GM18505 (cell line): ENCODE measurements around the gene PCNT.

Experiments
- ATAC-seq: cut with Tn5 transposase; IDR thresholded peaks from one replicate; pipeline ENCODE4 v1.9.1; 2021; ENCODE audit not compliant: unreplicated experiment
- POLR2A ChIP-seq: IDR thresholded peaks from 4 replicates; pipeline ENCODE4 v1.6.1; 2011; ENCODE audit warnings: borderline replicate concordance; ENCODE audit not compliant: insufficient read depth, insufficient read length; ENCODE audit errors: extremely low read depth

PCNT gene

DNA sequence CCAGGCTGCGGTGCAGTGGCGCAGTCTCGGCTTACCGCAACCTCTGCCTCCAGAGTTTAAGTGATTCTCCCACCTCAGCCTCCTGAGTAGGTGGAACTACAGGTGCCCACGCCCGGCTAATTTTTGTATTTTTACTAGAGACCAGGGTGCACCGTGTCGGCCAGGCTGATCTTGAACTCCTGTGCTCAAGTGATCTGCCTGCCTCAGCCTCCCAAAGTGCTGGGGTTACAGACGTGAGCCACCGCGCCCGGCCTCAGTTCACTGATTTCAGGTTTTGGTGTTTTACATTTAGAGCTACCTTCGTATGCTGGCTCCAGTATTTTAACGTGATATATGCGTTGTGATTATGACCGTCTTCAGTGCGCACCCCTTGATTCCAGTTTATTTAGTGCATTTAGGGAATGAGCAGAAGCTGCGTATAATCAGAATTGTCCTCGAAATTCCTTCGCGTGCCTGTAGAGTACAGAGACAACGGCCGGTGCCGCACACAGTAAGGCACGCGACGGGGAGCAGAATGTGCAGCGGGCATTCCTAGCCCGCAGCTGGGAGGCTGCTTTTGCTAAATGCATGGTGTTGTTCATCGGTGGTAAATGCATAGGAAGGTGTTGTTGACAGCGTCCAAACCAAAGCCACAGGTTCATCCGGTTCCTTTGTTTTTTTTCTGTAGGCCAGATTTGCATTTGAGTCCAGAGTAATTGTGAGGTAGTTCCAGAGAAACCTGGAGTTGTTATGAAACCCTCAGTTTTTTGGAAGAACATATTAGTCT is 85.9 kb downstream of the PCNT start:
- TF ChIP-seq POLR2A = no peak
- no peak for ATAC-seq

DNA sequence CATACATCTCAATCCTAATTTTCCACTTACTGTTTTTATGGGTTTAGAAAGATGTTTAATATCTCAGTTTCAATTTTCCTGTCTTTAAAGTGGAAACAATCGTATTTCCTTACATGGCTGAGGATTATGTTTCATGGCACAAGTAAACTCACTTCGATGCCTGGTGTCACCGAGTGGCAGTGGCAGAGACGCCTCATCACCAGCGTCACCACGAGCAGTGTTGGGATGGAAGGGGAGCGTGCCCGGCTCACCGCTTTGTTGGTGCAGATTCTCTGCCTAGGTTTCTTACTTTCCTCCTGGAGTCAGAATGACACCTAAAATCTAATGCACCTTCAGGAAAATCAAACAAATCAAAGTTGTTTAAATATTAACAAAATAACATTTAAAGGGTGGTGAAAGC is 86.6 kb downstream of the PCNT start:
- TF ChIP-seq POLR2A = no peak
- ATAC-seq = no peak

DNA sequence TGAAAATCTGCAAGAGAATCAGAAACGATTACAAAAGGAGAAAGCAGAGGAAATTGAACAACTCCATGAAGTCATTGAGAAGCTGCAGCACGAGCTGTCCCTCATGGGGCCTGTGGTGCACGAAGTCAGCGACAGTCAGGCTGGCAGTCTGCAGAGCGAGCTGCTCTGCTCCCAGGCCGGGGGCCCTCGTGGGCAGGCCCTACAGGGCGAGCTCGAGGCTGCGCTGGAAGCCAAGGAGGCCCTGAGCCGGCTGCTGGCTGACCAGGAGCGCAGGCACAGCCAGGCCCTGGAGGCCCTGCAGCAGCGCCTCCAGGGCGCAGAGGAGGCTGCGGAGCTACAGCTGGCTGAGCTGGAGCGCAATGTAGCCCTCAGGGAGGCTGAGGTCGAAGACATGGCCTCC is 87.3 kb downstream of the PCNT start:
- TF ChIP-seq POLR2A = no peak
- no peak for ATAC-seq

DNA sequence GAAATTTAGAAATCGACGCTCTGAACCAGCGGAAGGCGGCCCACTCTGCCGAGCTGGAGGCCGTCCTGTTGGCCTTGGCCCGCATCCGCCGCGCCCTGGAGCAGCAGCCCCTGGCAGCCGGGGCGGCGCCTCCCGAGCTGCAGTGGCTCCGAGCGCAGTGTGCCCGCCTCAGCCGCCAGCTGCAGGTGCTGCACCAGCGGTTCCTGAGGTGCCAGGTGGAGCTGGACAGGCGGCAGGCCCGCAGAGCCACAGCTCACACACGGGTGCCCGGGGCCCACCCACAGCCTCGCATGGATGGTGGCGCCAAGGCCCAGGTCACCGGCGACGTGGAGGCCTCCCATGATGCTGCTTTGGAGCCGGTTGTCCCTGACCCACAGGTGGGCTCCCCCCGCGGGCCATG is 87.7 kb downstream of the PCNT start:
- no peak for ATAC-seq
- no peak for TF ChIP-seq POLR2A

DNA sequence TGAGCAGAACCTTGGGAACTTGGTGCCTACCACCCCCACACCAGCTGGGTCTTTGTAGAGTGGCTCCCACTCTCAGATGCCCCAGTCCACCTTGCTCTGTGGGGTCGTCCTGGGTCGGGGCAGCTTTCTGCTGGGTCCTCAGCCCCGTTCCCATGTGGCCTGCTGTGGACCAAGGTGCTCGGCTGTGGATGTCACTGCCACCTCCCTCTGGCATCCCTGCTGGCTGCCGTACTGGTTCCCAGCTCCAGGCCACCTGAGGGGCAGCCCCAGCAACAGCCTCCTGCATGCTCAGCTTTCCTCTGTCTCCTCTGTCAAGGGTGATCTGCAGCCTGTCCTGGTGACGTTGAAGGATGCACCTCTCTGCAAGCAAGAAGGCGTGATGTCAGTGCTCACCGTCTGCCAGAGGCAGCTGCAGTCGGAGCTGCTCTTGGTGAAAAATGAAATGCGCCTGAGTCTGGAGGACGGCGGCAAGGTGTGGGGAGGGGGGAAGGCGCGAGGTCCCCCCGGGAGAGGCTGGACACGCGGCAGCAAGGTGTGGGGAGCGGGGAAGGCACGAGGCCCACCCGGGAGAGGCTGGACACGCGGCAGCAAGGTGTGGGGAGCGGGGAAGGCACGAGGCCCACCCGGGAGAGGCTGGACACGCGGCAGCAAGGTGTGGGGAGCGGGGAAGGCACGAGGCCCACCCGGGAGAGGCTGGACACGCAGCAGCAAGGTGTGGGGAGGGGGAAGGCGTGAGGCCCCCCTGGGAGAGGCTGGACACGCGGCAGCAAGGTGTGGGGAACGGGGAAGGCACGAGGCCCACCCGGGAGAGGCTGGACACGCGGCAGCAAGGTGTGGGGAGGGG is 88.8 kb downstream of the PCNT start:
- no peak for ATAC-seq
- no peak for TF ChIP-seq POLR2A

DNA sequence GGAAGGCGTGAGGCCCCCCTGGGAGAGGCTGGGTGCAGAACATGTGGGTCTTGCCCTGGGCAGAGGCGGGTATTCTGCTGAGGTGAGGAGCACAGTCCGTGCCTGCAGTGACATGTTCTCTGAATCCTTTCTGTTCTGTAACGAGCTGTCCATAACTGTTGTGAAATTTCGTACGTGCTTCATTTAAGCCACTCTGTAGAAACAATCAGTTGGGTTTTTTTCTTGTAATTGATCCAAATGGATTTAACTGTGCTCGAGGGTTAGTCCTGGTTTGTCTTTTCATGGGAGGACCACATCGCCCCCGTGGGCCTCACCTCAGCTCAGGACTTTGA is 89.4 kb downstream of the PCNT start:
- no peak for ATAC-seq
- no peak for TF ChIP-seq POLR2A

DNA sequence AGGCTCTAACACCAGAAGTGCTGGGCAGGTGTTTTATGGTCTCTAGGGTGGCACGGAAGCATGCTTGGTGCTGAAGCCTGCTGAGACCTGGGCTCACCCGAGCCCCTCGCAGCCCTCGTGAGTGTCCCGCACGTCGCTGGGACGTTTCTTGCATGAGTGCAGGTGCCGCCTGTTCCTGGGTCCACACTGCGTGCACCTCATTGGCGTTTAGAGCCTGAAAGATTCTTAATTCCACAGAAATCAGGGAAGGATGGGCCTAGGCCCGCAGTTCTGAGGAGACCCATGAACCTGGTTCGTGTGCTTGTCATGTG is 91.0 kb downstream of the PCNT start:
- no peak for TF ChIP-seq POLR2A
- no peak for ATAC-seq

DNA sequence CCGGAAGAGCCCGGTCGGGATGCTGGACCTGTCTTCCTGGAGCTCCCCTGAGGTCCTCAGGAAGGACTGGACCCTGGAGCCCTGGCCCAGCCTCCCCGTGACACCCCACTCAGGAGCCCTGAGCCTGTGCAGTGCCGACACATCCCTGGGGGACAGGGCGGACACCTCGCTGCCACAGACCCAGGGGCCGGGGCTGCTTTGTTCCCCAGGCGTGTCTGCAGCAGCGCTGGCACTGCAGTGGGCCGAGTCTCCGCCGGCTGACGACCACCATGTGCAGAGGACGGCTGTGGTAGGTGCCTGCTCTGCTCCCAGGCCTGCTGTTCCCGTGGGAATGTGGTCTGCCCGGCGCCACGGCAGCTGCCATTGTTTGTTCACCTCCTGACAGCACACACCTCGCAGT is 92.6 kb downstream of the PCNT start:
- no peak for ATAC-seq
- no peak for TF ChIP-seq POLR2A

DNA sequence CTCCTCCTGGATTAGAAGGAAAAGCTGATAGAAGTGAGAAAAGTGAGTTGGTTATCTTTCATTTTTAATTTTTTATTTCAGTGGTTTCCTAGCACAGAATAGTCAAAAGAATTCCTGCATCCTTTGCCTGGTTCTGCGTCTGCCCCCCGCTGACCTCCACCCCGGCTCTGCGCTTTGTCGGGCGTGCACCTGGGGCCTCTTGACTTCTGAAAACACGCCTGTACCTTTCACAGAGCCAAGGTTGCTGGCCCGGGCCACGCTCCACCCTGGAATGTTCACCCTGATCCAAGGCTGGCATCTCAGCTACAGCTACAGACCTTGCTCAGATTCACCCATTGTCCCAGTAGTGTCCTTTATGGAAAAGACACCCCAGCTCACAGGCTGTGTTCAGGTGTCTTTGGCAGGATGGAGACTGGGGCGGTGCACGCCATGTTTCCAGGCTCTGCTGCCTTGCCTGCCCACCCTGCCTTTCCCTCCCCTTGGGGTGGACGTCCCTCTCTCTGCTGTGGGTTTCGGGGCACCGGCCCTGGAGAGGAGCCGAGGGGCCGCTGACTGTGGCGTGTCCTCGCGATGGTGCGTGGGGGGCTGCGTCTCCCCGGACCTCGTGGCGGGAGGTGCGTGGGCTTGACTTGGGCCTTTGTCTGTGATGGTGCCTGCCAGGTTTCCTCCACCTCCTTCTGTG is 94.5 kb downstream of the PCNT start:
- no peak for ATAC-seq
- no peak for TF ChIP-seq POLR2A

DNA sequence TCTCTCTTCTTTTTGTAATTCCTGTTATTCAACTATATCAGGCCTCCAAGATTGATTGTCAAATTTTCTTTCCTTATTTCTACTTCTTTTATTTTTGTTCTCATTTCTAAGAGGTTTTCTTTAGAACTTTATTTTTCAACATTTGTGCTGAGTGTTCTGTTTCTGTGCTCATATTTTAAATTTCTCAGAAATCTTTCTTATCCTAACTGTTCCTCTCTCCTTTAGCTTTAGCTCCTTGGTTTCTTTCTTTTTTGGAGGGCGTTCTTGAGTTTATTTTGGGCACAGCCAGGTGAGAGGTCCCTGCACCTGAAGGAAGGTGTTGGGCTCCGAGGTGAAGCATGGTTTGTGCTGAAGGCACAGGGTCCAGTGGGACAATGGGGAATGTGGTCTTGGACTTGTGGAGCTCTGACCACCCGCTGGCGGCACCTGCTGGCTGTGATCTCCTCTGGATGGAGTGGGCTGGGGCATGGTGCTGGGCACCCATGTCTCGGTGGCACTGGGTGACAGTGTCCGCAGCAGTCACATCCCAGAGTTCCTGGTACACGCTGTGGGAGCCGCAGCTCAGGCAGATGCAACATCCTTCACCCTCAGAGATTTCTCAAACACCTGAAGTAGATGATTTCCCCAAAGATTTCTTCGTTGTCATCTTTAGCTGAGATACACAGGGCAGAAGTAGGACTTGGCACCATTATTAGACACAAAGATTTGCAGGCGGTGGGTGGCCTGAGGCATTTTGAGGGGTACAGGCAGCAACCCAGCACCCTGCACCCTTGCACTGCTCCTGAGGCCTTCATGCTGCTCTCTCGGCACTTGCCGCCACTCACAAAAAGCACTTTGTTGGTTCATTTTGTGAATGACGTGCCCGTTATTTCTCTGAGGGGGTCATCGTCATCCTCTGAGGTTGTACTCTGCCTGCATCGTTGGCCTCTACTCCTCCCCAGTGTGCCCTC is 96.6 kb downstream of the PCNT start:
- no peak for ATAC-seq
- TF ChIP-seq POLR2A = no peak

DNA sequence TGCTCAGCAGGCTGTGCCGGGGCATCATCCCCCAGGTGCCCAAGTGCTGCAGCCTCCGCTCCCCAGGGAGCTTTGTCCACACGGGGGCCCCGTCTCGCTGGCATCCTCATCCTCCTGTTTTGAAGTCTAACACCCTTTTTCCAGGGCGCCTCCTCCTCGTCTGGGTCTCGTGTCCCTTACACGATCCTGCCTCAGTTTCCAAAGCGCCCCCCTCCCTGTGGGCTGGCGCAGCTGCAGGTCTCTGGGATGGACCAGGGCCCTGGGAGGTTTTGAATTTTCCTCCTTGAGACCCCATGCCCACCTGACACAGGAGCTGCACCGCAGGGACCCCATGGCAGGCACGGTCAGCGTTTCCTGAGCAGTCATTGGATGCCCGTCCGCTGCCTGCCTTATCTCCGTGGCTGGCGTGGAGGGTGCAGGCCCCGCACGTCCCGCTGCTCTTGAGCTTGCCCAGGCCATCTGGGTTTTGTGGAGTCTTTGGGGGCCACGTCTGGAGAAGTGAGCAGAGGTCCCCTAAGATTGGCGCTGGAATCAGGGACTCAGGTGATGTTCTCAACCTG is 97.3 kb downstream of the PCNT start:
- no peak for ATAC-seq
- TF ChIP-seq POLR2A = no peak

DNA sequence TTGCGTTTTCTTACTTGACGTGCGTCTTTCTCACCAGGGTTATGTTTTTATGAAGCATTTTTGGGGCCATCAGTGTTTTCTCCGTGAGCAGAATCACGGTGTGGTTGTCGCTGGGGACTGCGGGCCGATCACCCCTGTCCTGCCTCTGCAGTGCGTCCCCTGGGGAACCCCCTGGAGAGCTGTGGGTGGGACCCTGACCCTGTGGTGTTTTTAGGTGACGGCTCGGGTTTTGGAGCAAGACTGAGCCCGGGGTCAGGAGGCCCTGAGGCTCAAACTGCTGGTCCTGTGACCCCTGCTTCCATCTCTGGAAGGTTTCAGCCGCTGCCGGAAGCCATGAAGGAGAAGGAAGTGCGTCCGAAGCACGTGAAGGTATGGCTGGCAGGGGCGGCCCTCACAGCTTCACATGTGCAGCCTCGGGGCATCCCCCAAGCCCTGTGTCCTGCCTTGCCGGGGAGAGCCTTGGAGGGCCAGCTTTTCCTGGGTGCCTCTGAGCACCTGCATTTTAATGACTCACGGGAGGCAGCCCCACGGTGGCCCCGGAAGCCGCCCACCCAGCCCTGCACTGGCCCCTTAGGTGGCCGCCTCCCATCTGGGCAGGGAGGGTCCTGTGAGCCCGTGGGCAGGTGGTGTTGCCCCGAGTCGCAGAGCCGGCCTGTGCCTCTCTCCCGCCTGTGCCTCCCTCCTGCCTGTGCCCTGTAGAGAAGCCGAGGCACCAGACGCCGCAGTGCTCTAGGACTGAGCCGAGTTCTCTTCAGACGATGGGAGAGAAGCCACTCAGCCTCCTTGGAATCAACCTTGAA is 98.0 kb downstream of the PCNT start:
- no peak for ATAC-seq
- TF ChIP-seq POLR2A = no peak

DNA sequence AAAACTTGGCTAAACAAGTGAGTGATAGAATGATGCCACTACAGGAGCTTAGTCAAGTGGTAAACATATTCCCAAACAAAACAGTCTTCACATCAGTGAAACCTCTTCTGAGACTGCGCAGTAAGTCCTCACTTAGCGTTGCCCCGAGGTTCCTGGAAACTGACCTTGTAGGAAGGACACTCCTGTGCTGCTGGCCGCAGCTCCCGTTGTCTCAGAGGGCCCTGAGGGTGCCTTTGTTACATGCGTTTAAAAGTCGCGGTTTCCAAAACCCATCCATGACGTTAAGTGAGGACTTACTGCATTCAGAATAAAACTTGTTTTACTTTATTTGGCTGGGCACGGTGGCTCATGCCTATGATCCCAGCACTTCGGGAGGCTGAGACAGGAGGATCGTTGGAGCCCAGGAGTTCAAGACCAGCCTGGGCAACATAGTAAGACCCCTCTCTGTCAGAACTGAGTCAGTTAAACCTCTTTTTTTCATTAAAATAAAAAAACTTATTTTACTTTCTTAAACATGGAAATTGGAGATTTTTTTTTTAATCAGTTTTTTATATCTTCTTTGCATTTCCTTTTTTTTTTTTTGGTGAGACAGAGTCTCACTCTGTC is 98.8 kb downstream of the PCNT start:
- no peak for ATAC-seq
- TF ChIP-seq POLR2A = no peak
